ENCODE data around the gene PLEKHO1.
"Not testable (repeated sequence)": the region's sequence is repeated elsewhere in the genome, so short reads cannot be mapped to it uniquely, and the experiment has no call there.

PLEKHO1 gene

GRCh38 chr1:150176593-150176992 is 26.9 kb downstream of the PLEKHO1 start:
- DNase-seq, result no peak

- DNase-seq, result no peak
Observed at GRCh38 chr1:150178548-150178947, 28.8 kb downstream of the PLEKHO1 start.

- no peak for DNase-seq
Observed at GRCh38 chr1:150179867-150180266, 30.2 kb downstream of the PLEKHO1 start.

GRCh38 chr1:150180474-150180873 is 30.8 kb downstream of the PLEKHO1 start:
- no peak for DNase-seq

- DNase-seq, result no peak
Observed at GRCh38 chr1:150182247-150182646, 32.5 kb downstream of the PLEKHO1 start.

- DNase-seq, result no peak
Observed at GRCh38 chr1:150183061-150183460, 33.3 kb downstream of the PLEKHO1 start.

- DNase-seq, result no peak
Observed at GRCh38 chr1:150185481-150185880, 35.8 kb downstream of the PLEKHO1 start.

- not testable (repeated sequence) for DNase-seq
Observed at GRCh38 chr1:150186438-150186788, 36.7 kb downstream of the PLEKHO1 start.

- DNase-seq, result no peak
Observed at GRCh38 chr1:150186789-150187559, 37.3 kb downstream of the PLEKHO1 start.

- DNase-seq, result no peak
Observed at GRCh38 chr1:150187560-150187931, 37.8 kb downstream of the PLEKHO1 start.

GRCh38 chr1:150192012-150192411 is 42.3 kb downstream of the PLEKHO1 start:
- DNase-seq, result no peak

GRCh38 chr1:150194381-150195031 is 44.8 kb downstream of the PLEKHO1 start:
- DNase-seq, result no peak

- DNase-seq, result no peak
Observed at GRCh38 chr1:150196417-150196816, 46.7 kb downstream of the PLEKHO1 start.

GRCh38 chr1:150207281-150207971 is 57.7 kb downstream of the PLEKHO1 start:
- no peak for DNase-seq

GRCh38 chr1:150208460-150208859 is 58.7 kb downstream of the PLEKHO1 start:
- not testable (repeated sequence) for DNase-seq

All from activated CD8-positive, alpha-beta memory T cell treated with anti-CD3 and anti-CD28 coated beads, Interleukin-2, amount 50 U/mL, for 48 hours (primary cell).